Left ventricle myocardium superior (tissue), 1 donor: Measurements from ENCODE around the gene NOL4L. TPM values are rescaled to one million over a fixed set of nuclear protein-coding genes. Genes with fewer than 3 reads are reported as not detected.

Experiments used
- ATAC-seq: fragments of 200-7000 bp; cut with Tn5 transposase; one replicate; pipeline ENCODE4 v1.9.1; 2020; ENCODE audit warnings: mild to moderate bottlenecking, moderate library complexity
- DNase-seq: peaks from one replicate; pipeline ENCODE4 v3.0.0-alpha.2; 2020
- intact Hi-C: fragments of 100-400 bp; cut with micrococcal nuclease; formaldehyde crosslinking; loops from one replicate; pipeline ENCODE4 v1.11.0; 2022
- total RNA-seq: library from RNA; stranded (reverse); fragmentation: NEBNext Ultra II Directional; extraction: Animal tissue kit (Norgen Biotek cat#: 25700); gene quantifications from one replicate; pipeline ENCODE4 v1.2.1, GENCODE V29; 2021
- donor health status: DM: no; HTN: yes; CAD: no; lungs with severe emphysema.

NOL4L gene
- total RNA-seq, 1 donor from 2014 or later, result 5.2 TPM

GRCh38 chr20:32458837-32459220 lies 126.3 kb downstream of the NOL4L start:
- ATAC-seq (no peak), DNase-seq (no peak)
- intact Hi-C loops, result no loop called here

GRCh38 chr20:32458061-32458836 lies 126.9 kb downstream of the NOL4L start:
- intact Hi-C loops, result no loop called here
- ATAC-seq, result no peak
- DNase-seq, result no peak

- DNase-seq (peak; percentile 80), ATAC-seq (peak; percentile 88)
- intact Hi-C loops, result no loop called here
These were observed 127.6 kb downstream of the NOL4L start for GRCh38 chr20:32457479-32457986.

- intact Hi-C loops, result no loop called here
- DNase-seq (peak; percentile 77), ATAC-seq (peak; percentile 79)
These were observed 128.2 kb downstream of the NOL4L start for GRCh38 chr20:32456869-32457478.

GRCh38 chr20:32455901-32456701 lies 129.0 kb downstream of the NOL4L start:
- intact Hi-C loops, result no loop called here
- DNase-seq (no peak), ATAC-seq (no peak)

- intact Hi-C loops, result no loop called here
- peak; percentile 15 for DNase-seq
- ATAC-seq, result no peak
These were observed 129.8 kb downstream of the NOL4L start for GRCh38 chr20:32455171-32455900.

- DNase-seq (peak; percentile 19), ATAC-seq (no peak)
- intact Hi-C loops, result no loop called here
These were observed 130.7 kb downstream of the NOL4L start for GRCh38 chr20:32454164-32455145.

- ATAC-seq, result no peak
- peak; percentile 14 for DNase-seq
- intact Hi-C loops, result no loop called here
These were observed 131.5 kb downstream of the NOL4L start for GRCh38 chr20:32453467-32454163.

GRCh38 chr20:32452776-32453466 lies 132.2 kb downstream of the NOL4L start:
- DNase-seq, result peak; percentile 12
- no peak for ATAC-seq
- intact Hi-C loops, result no loop called here

- peak; percentile 15 for DNase-seq
- no peak for ATAC-seq
- intact Hi-C loops, result no loop called here
These were observed 133.3 kb downstream of the NOL4L start for GRCh38 chr20:32451682-32452461.

- DNase-seq (peak; percentile 19), ATAC-seq (no peak)
- intact Hi-C loops, result no loop called here
These were observed 133.8 kb downstream of the NOL4L start for GRCh38 chr20:32451340-32451681.

- DNase-seq, result peak; percentile 22
- intact Hi-C loops, result no loop called here
- no peak for ATAC-seq
These were observed 134.6 kb downstream of the NOL4L start for GRCh38 chr20:32450484-32451061.

GRCh38 chr20:32449890-32450401 lies 135.2 kb downstream of the NOL4L start:
- intact Hi-C loops, result no loop called here
- peak; percentile 18 for DNase-seq
- ATAC-seq, result no peak

GRCh38 chr20:32449057-32449889 lies 135.9 kb downstream of the NOL4L start:
- peak; percentile 20 for DNase-seq
- intact Hi-C loops, result no loop called here
- peak; percentile 8 for ATAC-seq
